K562 (cell line): ENCODE data around the gene THAP9. TPM values are rescaled to one million over a fixed set of nuclear protein-coding genes. Genes with fewer than 3 reads are reported as not detected.

Source experiments
- DLX4 ChIP-seq: fragments of 250-450 bp; sonication (Bioruptor Pico); IDR thresholded peaks from 2 replicates; pipeline ENCODE4 v1.6.1; 2021; ENCODE audit warnings: mild to moderate bottlenecking
- EZH2 ChIP-seq: IDR thresholded peaks from 2 replicates; pipeline ENCODE4 v1.6.1; 2012; ENCODE audit warnings: low read depth, mild to moderate bottlenecking, inconsistent platforms, low read length, borderline replicate concordance
- POLR2H ChIP-seq: IDR thresholded peaks from 2 replicates; pipeline ENCODE4 v1.6.1; 2016; ENCODE audit warnings: missing genetic modification characterization, low read depth, mild to moderate bottlenecking, control low read depth, missing compliant biosample characterization, moderate library complexity
- RB1 ChIP-seq: fragments of 450-650 bp; IDR thresholded peaks from 2 replicates; pipeline ENCODE4 v1.6.1; 2017; ENCODE audit warnings: low read depth, mild to moderate bottlenecking
- SRSF9 ChIP-seq: fragments of 200-400 bp; formaldehyde crosslinking; IDR thresholded peaks from 2 replicates; pipeline ENCODE4 v1.6.1; 2017; ENCODE audit warnings: low read depth, low read length, borderline replicate concordance
- TSC22D4 ChIP-seq: fragments of 450-650 bp; IDR thresholded peaks from 2 replicates; pipeline ENCODE4 v1.6.1; 2016; ENCODE audit warnings: missing genetic modification characterization, missing biosample characterization, control low read depth
- ZBTB8A ChIP-seq: fragments of 450-650 bp; IDR thresholded peaks from 2 replicates; pipeline ENCODE4 v1.6.1; 2018; ENCODE audit warnings: mild to moderate bottlenecking, moderate library complexity; ENCODE audit not compliant: partially characterized antibody
- polyA plus RNA-seq, 8 experiments: library from polyadenylated mRNA; depleted of rRNA in 4 of 8; stranded (reverse) in 5 of 8; unstranded in 3 of 8; fragments of >200 nt; fragmentation: Nextera tagmentation in 2 of 8; fragmentation: Illumina TruSeq in 1 of 8; extraction: Ambion mirVana in 2 of 8; extraction: Trizol in 1 of 8; gene quantifications; 2 replicates each; pipeline versions ENCODE4 v1.2.1 to v1.2.3, GENCODE V29; 2011 to 2014; ENCODE audit warnings: inconsistent platforms in 1 of 8, missing spikeins in 1 of 8
- total RNA-seq, 7 experiments: library from RNA; depleted of rRNA in 6 of 7; stranded (reverse); fragments of >200 nt in 6 of 7; fragmentation: Illumina TruSeq in 2 of 7; extraction: Trizol in 2 of 7; gene quantifications; 2 replicates each; pipeline versions ENCODE4 v1.2.1 to v1.2.3, GENCODE V29; 2011 to 2021; ENCODE audit warnings: low replicate concordance in 1 of 7
- TF ChIP-seq, protein P1 (sequence below): fragments of 200-600 bp; sonication (generic); IDR thresholded peaks from one replicate; pipeline ENCODE4 v1.6.1; 2012; ENCODE audit warnings: mild to moderate bottlenecking, low read depth, low read length, inconsistent platforms
- TF ChIP-seq, protein P2 (sequence below): fragments of 450-650 bp; IDR thresholded peaks from 2 replicates; pipeline ENCODE4 v1.6.1; 2016; ENCODE audit warnings: low read depth, mild to moderate bottlenecking, moderate library complexity
- TF ChIP-seq, protein P3 (sequence below): fragments of 250-450 bp; sonication (Bioruptor Pico); IDR thresholded peaks from 2 replicates; pipeline ENCODE4 v1.5.0; 2021; ENCODE audit warnings: mild to moderate bottlenecking, moderate library complexity

THAP9 gene
- total and polyA plus RNA-seq, 9 of the 15 experiments (the other 6 are each of a cell fraction or from before 2014, with no cell fraction given): 3.4 to 7.0 (median 5.4) TPM

GRCh38 chr4:82900411-82901182 lies at the start of gene THAP9 (continued):
- TF ChIP-seq, protein P1, sequence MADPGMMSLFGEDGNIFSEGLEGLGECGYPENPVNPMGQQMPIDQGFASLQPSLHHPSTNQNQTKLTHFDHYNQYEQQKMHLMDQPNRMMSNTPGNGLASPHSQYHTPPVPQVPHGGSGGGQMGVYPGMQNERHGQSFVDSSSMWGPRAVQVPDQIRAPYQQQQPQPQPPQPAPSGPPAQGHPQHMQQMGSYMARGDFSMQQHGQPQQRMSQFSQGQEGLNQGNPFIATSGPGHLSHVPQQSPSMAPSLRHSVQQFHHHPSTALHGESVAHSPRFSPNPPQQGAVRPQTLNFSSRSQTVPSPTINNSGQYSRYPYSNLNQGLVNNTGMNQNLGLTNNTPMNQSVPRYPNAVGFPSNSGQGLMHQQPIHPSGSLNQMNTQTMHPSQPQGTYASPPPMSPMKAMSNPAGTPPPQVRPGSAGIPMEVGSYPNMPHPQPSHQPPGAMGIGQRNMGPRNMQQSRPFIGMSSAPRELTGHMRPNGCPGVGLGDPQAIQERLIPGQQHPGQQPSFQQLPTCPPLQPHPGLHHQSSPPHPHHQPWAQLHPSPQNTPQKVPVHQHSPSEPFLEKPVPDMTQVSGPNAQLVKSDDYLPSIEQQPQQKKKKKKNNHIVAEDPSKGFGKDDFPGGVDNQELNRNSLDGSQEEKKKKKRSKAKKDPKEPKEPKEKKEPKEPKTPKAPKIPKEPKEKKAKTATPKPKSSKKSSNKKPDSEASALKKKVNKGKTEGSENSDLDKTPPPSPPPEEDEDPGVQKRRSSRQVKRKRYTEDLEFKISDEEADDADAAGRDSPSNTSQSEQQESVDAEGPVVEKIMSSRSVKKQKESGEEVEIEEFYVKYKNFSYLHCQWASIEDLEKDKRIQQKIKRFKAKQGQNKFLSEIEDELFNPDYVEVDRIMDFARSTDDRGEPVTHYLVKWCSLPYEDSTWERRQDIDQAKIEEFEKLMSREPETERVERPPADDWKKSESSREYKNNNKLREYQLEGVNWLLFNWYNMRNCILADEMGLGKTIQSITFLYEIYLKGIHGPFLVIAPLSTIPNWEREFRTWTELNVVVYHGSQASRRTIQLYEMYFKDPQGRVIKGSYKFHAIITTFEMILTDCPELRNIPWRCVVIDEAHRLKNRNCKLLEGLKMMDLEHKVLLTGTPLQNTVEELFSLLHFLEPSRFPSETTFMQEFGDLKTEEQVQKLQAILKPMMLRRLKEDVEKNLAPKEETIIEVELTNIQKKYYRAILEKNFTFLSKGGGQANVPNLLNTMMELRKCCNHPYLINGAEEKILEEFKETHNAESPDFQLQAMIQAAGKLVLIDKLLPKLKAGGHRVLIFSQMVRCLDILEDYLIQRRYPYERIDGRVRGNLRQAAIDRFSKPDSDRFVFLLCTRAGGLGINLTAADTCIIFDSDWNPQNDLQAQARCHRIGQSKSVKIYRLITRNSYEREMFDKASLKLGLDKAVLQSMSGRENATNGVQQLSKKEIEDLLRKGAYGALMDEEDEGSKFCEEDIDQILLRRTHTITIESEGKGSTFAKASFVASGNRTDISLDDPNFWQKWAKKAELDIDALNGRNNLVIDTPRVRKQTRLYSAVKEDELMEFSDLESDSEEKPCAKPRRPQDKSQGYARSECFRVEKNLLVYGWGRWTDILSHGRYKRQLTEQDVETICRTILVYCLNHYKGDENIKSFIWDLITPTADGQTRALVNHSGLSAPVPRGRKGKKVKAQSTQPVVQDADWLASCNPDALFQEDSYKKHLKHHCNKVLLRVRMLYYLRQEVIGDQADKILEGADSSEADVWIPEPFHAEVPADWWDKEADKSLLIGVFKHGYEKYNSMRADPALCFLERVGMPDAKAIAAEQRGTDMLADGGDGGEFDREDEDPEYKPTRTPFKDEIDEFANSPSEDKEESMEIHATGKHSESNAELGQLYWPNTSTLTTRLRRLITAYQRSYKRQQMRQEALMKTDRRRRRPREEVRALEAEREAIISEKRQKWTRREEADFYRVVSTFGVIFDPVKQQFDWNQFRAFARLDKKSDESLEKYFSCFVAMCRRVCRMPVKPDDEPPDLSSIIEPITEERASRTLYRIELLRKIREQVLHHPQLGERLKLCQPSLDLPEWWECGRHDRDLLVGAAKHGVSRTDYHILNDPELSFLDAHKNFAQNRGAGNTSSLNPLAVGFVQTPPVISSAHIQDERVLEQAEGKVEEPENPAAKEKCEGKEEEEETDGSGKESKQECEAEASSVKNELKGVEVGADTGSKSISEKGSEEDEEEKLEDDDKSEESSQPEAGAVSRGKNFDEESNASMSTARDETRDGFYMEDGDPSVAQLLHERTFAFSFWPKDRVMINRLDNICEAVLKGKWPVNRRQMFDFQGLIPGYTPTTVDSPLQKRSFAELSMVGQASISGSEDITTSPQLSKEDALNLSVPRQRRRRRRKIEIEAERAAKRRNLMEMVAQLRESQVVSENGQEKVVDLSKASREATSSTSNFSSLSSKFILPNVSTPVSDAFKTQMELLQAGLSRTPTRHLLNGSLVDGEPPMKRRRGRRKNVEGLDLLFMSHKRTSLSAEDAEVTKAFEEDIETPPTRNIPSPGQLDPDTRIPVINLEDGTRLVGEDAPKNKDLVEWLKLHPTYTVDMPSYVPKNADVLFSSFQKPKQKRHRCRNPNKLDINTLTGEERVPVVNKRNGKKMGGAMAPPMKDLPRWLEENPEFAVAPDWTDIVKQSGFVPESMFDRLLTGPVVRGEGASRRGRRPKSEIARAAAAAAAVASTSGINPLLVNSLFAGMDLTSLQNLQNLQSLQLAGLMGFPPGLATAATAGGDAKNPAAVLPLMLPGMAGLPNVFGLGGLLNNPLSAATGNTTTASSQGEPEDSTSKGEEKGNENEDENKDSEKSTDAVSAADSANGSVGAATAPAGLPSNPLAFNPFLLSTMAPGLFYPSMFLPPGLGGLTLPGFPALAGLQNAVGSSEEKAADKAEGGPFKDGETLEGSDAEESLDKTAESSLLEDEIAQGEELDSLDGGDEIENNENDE: no peak
- peak; percentile 80 for TF ChIP-seq RB1
- TF ChIP-seq POLR2H (tag): peak; percentile 93
- no peak for TF ChIP-seq EZH2
- no peak for TF ChIP-seq ZBTB8A
- TF ChIP-seq TSC22D4 (tag): no peak
- TF ChIP-seq, protein P2, sequence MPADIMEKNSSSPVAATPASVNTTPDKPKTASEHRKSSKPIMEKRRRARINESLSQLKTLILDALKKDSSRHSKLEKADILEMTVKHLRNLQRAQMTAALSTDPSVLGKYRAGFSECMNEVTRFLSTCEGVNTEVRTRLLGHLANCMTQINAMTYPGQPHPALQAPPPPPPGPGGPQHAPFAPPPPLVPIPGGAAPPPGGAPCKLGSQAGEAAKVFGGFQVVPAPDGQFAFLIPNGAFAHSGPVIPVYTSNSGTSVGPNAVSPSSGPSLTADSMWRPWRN: peak; percentile 54; the same call in 1 of the 2 replicates
- TF ChIP-seq, protein P3, sequence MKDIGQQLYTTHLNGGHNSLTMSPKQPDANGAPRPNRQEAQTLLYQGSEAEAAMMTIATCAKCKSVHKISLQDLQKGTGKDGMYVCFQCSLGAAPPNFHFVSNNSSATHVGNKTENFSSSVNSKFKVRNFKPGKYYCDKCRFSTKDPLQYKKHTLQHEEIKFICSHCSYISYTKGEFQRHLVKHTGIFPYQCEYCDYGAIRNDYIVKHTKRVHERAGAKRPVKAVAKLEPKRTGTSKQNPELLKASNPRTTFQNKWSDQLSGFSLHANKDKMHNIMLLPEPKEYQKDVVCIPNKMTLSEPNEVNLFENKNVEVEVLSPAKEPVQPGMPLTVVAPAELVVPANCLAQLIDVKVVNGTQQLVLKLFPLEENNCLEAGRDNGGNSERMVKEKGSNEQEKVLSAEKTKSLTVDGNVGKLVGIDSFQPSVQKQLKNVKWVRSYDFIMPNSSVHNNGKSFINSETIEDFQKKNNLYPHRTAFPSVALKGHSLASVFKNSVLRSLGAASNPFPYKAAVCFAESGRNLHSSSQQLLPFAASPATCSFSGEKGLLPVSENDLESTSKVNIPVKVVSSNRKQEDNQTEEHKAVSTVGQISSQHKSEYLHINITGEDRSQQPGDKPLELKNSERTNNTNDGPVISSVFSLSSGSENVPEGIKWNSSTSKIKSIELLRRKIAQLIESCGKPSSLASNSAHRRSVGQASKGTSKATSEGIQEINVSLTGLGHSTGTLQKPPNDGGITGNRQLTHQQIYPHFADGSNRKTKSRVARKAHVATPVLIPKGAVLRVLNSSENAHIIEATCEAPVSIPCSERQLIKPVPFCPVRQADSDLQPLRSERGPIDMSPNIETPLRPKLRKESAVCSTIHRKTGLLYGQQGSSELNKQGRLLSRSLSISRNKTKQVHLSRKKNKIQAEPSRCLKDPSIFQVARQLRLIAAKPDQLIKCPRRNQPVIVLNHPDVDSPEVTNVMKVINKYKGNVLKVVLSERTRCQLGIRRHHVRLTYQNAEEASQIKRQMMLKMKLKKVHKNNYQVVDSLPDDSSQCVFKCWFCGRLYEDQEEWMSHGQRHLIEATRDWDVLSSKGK (CRISPR knock-in tag): no peak
- no peak for TF ChIP-seq SRSF9
- no peak for TF ChIP-seq DLX4
